ENCODE measurements around the gene HCRT.

DNA sequence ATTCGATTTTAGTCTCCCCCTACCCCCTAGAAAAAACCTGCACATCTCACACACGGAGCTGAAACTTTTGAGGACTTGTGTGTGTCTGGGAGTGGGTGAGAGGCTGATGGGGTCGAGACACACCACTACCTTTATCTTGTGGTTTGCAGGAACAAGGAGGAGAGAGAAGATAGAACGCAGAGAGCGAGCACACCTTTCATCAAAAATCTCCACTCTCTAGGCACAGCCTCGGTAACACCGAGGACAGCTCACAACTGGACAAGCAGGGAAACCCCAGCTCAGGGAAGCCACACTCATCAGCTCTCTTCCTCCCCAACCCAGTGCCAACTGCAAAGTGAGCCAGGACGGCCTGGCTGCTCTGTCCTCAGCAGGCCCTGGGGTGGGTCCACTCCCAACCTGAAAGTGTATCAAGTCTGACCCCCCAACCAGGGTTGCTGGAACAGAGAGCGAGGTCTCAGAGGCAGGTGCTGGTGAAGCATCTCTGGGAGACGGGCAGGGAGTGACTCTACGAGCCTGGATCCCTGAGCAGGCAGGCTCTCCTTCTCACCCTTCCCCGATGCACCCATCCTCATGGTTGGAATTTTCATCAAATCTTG lies 14.3 kb upstream of the HCRT start:
- TF ChIP-seq, protein P1, sequence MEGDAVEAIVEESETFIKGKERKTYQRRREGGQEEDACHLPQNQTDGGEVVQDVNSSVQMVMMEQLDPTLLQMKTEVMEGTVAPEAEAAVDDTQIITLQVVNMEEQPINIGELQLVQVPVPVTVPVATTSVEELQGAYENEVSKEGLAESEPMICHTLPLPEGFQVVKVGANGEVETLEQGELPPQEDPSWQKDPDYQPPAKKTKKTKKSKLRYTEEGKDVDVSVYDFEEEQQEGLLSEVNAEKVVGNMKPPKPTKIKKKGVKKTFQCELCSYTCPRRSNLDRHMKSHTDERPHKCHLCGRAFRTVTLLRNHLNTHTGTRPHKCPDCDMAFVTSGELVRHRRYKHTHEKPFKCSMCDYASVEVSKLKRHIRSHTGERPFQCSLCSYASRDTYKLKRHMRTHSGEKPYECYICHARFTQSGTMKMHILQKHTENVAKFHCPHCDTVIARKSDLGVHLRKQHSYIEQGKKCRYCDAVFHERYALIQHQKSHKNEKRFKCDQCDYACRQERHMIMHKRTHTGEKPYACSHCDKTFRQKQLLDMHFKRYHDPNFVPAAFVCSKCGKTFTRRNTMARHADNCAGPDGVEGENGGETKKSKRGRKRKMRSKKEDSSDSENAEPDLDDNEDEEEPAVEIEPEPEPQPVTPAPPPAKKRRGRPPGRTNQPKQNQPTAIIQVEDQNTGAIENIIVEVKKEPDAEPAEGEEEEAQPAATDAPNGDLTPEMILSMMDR (conservative IDR thresholded peaks at IDR 0.05; ENCODE audit: low read depth, low read length): no peak
- no peak for TF ChIP-seq EZH2 (IDR thresholded peaks at IDR 0.05; ENCODE audit: borderline replicate concordance, low read depth, low read length, poor library complexity, severe bottlenecking)
